ENCODE data around the gene SLC2A4RG. TPM values are rescaled to one million over a fixed set of nuclear protein-coding genes. Genes with fewer than 3 reads are reported as not detected.

SLC2A4RG gene
- total and polyA plus RNA-seq, 2 of the 4 experiments (the other 2 are of a cell fraction), result 5.0 to 50.3 TPM

- TF ChIP-seq BHLHE40 (IDR thresholded peaks at IDR 0.05; ENCODE audit: low read depth, low read length), result no peak
- TF ChIP-seq, protein P1, sequence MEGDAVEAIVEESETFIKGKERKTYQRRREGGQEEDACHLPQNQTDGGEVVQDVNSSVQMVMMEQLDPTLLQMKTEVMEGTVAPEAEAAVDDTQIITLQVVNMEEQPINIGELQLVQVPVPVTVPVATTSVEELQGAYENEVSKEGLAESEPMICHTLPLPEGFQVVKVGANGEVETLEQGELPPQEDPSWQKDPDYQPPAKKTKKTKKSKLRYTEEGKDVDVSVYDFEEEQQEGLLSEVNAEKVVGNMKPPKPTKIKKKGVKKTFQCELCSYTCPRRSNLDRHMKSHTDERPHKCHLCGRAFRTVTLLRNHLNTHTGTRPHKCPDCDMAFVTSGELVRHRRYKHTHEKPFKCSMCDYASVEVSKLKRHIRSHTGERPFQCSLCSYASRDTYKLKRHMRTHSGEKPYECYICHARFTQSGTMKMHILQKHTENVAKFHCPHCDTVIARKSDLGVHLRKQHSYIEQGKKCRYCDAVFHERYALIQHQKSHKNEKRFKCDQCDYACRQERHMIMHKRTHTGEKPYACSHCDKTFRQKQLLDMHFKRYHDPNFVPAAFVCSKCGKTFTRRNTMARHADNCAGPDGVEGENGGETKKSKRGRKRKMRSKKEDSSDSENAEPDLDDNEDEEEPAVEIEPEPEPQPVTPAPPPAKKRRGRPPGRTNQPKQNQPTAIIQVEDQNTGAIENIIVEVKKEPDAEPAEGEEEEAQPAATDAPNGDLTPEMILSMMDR (conservative IDR thresholded peaks at IDR 0.05; ENCODE audit: low read depth, low read length), result no peak
These were observed 11.4 kb downstream of the SLC2A4RG start (continued) for GRCh38 chr20:63750807-63751470.

Measured in IMR-90 (cell line).